GM23338 (cell line): Measurements from ENCODE around the gene TMEM214.

Source experiments
- CREB1 ChIP-seq: fragments of 250-450 bp; sonication (Bioruptor Pico); IDR thresholded peaks from 2 replicates; pipeline ENCODE4 v1.5.0; 2020; ENCODE audit warnings: low read depth, mild to moderate bottlenecking, moderate library complexity
- EZH2 ChIP-seq: fragments of 200-600 bp; sonication (generic); IDR thresholded peaks from one replicate; pipeline ENCODE4 v1.8.0; 2017; ENCODE audit warnings: antibody characterized with exemption, mild to moderate bottlenecking, low read depth; ENCODE audit not compliant: unreplicated experiment
- EZH2phosphoT487 ChIP-seq: fragments of 200-600 bp; sonication (generic); IDR thresholded peaks from one replicate; pipeline ENCODE4 v1.8.1; 2018; ENCODE audit warnings: antibody characterized with exemption; ENCODE audit not compliant: unreplicated experiment
- JUNB ChIP-seq: IDR thresholded peaks from one replicate; pipeline ENCODE4 v1.6.1; 2016; ENCODE audit warnings: antibody characterized with exemption; ENCODE audit not compliant: unreplicated experiment
- NANOG ChIP-seq: IDR thresholded peaks from 2 replicates; pipeline ENCODE4 v1.6.1; 2016; ENCODE audit warnings: antibody characterized with exemption, borderline replicate concordance
- POLR2AphosphoS5 ChIP-seq: IDR thresholded peaks from 2 replicates; pipeline ENCODE4 v1.6.1; 2016; ENCODE audit warnings: antibody characterized with exemption, low read depth
- STAT1 ChIP-seq: IDR thresholded peaks from one replicate; pipeline ENCODE4 v1.6.1; 2016; ENCODE audit warnings: antibody characterized with exemption; ENCODE audit not compliant: unreplicated experiment
- ZNF114 ChIP-seq: fragments of 250-450 bp; sonication (Bioruptor Pico); IDR thresholded peaks from 2 replicates; pipeline ENCODE4 v1.5.0; 2020; ENCODE audit warnings: mild to moderate bottlenecking, moderate library complexity
- ZNF331 ChIP-seq: fragments of 250-450 bp; sonication (Bioruptor Pico); IDR thresholded peaks from 2 replicates; pipeline ENCODE4 v1.5.0; 2020; ENCODE audit warnings: low read depth, mild to moderate bottlenecking, moderate library complexity
- TF ChIP-seq, protein P1 (sequence below), 2 experiments: fragments of 200-600 bp in 1 of 2; sonication (generic) in 1 of 2; conservative IDR thresholded peaks; 2 replicates each; pipeline versions ENCODE4 v1.5.1 to v1.6.1; 2016 to 2017; ENCODE audit warnings: antibody characterized with exemption in 2 of 2, low read depth in 2 of 2, mild to moderate bottlenecking in 2 of 2, moderate library complexity in 1 of 2
- TF ChIP-seq, protein P2 (sequence below): IDR thresholded peaks from one replicate; pipeline ENCODE4 v1.6.1; 2018; ENCODE audit warnings: antibody characterized with exemption; ENCODE audit not compliant: unreplicated experiment
- TF ChIP-seq, protein P3 (sequence below): fragments of 250-450 bp; sonication (Bioruptor Pico); IDR thresholded peaks from 2 replicates; pipeline ENCODE4 v1.5.0; 2020; ENCODE audit warnings: mild to moderate bottlenecking, moderate library complexity
- TF ChIP-seq, protein P4 (sequence below): IDR thresholded peaks from 2 replicates; pipeline ENCODE4 v1.6.1; 2016; ENCODE audit warnings: antibody characterized with exemption

DNA sequence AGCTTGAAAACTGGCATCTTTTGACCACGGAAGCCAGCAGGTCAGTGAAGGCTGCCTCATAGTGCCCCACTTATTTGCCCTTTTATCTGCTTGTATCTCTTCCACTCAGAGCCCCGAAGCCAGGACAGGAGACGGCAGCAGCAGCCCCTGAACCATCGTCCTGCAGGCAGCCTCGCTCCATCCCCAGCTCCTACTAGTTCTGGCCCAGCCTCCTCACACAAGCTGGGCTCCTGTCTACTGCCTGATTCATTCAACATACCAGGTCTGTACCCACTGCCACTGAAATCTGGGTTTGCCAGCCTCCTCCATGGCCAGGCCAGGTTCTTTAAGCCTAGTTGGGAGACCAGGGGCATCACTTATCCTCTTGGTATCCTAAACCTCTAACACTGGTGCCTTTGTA lies 34.6 kb downstream of the TMEM214 start:
- TF ChIP-seq CREB1 (CRISPR knock-in tag) (no peak), EZH2phosphoT487 (no peak), EZH2 (no peak), POLR2AphosphoS5 (no peak), JUNB (no peak), NANOG (no peak), ZNF114 (CRISPR knock-in tag) (no peak), ZNF331 (no peak), STAT1 (no peak)
- TF ChIP-seq, protein P1, sequence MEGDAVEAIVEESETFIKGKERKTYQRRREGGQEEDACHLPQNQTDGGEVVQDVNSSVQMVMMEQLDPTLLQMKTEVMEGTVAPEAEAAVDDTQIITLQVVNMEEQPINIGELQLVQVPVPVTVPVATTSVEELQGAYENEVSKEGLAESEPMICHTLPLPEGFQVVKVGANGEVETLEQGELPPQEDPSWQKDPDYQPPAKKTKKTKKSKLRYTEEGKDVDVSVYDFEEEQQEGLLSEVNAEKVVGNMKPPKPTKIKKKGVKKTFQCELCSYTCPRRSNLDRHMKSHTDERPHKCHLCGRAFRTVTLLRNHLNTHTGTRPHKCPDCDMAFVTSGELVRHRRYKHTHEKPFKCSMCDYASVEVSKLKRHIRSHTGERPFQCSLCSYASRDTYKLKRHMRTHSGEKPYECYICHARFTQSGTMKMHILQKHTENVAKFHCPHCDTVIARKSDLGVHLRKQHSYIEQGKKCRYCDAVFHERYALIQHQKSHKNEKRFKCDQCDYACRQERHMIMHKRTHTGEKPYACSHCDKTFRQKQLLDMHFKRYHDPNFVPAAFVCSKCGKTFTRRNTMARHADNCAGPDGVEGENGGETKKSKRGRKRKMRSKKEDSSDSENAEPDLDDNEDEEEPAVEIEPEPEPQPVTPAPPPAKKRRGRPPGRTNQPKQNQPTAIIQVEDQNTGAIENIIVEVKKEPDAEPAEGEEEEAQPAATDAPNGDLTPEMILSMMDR (conservative IDR thresholded peaks at IDR 0.05; ENCODE audit: low read depth in 2 of 2), result no peak
- TF ChIP-seq, protein P2, sequence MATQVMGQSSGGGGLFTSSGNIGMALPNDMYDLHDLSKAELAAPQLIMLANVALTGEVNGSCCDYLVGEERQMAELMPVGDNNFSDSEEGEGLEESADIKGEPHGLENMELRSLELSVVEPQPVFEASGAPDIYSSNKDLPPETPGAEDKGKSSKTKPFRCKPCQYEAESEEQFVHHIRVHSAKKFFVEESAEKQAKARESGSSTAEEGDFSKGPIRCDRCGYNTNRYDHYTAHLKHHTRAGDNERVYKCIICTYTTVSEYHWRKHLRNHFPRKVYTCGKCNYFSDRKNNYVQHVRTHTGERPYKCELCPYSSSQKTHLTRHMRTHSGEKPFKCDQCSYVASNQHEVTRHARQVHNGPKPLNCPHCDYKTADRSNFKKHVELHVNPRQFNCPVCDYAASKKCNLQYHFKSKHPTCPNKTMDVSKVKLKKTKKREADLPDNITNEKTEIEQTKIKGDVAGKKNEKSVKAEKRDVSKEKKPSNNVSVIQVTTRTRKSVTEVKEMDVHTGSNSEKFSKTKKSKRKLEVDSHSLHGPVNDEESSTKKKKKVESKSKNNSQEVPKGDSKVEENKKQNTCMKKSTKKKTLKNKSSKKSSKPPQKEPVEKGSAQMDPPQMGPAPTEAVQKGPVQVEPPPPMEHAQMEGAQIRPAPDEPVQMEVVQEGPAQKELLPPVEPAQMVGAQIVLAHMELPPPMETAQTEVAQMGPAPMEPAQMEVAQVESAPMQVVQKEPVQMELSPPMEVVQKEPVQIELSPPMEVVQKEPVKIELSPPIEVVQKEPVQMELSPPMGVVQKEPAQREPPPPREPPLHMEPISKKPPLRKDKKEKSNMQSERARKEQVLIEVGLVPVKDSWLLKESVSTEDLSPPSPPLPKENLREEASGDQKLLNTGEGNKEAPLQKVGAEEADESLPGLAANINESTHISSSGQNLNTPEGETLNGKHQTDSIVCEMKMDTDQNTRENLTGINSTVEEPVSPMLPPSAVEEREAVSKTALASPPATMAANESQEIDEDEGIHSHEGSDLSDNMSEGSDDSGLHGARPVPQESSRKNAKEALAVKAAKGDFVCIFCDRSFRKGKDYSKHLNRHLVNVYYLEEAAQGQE, result no peak
- TF ChIP-seq, protein P3, sequence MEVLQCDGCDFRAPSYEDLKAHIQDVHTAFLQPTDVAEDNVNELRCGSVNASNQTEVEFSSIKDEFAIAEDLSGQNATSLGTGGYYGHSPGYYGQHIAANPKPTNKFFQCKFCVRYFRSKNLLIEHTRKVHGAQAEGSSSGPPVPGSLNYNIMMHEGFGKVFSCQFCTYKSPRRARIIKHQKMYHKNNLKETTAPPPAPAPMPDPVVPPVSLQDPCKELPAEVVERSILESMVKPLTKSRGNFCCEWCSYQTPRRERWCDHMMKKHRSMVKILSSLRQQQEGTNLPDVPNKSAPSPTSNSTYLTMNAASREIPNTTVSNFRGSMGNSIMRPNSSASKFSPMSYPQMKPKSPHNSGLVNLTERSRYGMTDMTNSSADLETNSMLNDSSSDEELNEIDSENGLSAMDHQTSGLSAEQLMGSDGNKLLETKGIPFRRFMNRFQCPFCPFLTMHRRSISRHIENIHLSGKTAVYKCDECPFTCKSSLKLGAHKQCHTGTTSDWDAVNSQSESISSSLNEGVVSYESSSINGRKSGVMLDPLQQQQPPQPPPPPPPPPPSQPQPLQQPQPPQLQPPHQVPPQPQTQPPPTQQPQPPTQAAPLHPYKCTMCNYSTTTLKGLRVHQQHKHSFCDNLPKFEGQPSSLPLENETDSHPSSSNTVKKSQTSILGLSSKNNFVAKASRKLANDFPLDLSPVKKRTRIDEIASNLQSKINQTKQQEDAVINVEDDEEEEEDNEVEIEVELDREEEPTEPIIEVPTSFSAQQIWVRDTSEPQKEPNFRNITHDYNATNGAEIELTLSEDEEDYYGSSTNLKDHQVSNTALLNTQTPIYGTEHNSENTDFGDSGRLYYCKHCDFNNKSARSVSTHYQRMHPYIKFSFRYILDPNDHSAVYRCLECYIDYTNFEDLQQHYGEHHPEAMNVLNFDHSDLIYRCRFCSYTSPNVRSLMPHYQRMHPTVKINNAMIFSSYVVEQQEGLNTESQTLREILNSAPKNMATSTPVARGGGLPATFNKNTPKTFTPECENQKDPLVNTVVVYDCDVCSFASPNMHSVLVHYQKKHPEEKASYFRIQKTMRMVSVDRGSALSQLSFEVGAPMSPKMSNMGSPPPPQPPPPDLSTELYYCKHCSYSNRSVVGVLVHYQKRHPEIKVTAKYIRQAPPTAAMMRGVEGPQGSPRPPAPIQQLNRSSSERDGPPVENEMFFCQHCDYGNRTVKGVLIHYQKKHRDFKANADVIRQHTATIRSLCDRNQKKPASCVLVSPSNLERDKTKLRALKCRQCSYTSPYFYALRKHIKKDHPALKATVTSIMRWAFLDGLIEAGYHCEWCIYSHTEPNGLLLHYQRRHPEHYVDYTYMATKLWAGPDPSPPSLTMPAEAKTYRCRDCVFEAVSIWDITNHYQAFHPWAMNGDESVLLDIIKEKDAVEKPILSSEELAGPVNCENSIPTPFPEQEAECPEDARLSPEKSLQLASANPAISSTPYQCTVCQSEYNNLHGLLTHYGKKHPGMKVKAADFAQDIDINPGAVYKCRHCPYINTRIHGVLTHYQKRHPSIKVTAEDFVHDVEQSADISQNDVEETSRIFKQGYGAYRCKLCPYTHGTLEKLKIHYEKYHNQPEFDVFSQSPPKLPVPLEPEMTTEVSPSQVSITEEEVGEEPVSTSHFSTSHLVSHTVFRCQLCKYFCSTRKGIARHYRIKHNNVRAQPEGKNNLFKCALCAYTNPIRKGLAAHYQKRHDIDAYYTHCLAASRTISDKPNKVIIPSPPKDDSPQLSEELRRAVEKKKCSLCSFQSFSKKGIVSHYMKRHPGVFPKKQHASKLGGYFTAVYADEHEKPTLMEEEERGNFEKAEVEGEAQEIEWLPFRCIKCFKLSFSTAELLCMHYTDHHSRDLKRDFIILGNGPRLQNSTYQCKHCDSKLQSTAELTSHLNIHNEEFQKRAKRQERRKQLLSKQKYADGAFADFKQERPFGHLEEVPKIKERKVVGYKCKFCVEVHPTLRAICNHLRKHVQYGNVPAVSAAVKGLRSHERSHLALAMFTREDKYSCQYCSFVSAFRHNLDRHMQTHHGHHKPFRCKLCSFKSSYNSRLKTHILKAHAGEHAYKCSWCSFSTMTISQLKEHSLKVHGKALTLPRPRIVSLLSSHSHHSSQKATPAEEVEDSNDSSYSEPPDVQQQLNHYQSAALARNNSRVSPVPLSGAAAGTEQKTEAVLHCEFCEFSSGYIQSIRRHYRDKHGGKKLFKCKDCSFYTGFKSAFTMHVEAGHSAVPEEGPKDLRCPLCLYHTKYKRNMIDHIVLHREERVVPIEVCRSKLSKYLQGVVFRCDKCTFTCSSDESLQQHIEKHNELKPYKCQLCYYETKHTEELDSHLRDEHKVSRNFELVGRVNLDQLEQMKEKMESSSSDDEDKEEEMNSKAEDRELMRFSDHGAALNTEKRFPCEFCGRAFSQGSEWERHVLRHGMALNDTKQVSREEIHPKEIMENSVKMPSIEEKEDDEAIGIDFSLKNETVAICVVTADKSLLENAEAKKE, result no peak
- TF ChIP-seq, protein P4, sequence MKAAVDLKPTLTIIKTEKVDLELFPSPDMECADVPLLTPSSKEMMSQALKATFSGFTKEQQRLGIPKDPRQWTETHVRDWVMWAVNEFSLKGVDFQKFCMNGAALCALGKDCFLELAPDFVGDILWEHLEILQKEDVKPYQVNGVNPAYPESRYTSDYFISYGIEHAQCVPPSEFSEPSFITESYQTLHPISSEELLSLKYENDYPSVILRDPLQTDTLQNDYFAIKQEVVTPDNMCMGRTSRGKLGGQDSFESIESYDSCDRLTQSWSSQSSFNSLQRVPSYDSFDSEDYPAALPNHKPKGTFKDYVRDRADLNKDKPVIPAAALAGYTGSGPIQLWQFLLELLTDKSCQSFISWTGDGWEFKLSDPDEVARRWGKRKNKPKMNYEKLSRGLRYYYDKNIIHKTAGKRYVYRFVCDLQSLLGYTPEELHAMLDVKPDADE, result no peak
